ENCODE measurements around the gene C9orf43. TPM values are rescaled to one million over a fixed set of nuclear protein-coding genes. Genes with fewer than 3 reads are reported as not detected.
A peak's percentile ranks its signal among the peaks of the same experiment; 100 is the strongest.

C9orf43 gene
- total and polyA plus RNA-seq, 12 donors, result 0.65 to 5.1 (median 1.8) TPM

- Histone ChIP-seq H3K4me1 (replicated peaks in 1 of 2) (peaks cover 0 to 5% of the 10 kb centered on the region in 2 donors), H3K9me3 (replicated peaks in 1 of 3) (no peaks in the 10 kb centered on the region), H3K27me3 (no peaks in the 10 kb centered on the region), H3K36me3 (replicated peaks in 1 of 2) (no peaks in the 10 kb centered on the region), H3K4me3 (no peak overlapping the region), H3K27ac (peak overlapping the region in 1 of 5 donors; percentile 21)
- intact Hi-C loops (cut with DNase I), result no loop called here
- WGBS, 4 donors, result 59 to 67% (median 61%) methylated on average over 3 of the region's 3 CpGs
- TF ChIP-seq POLR2A (IDR thresholded peaks at IDR 0.05) (no peak), CTCF (IDR thresholded peaks at IDR 0.05) (no peak)
- no peak for DNase-seq
Observed at GRCh38 chr9:113416149-113416721, 5.7 kb downstream of the C9orf43 start.

GRCh38 chr9:113417370-113417769 lies 6.8 kb downstream of the C9orf43 start:
- 79 to 86% (median 85%) methylated on average over 4 of the region's 4 CpGs for WGBS, 4 donors
- Histone ChIP-seq H3K9me3 (replicated peaks in 1 of 3) (no peaks in the 10 kb centered on the region), H3K4me1 (replicated peaks in 1 of 2) (no peaks in the 10 kb centered on the region), H3K4me3 (no peak overlapping the region), H3K36me3 (replicated peaks in 1 of 2) (no peaks in the 10 kb centered on the region), H3K27ac (no peak overlapping the region), H3K27me3 (no peaks in the 10 kb centered on the region)
- intact Hi-C loops (cut with DNase I), result no loop called here
- DNase-seq, result no peak
- TF ChIP-seq CTCF (IDR thresholded peaks at IDR 0.05) (no peak), POLR2A (IDR thresholded peaks at IDR 0.05) (no peak)

- TF ChIP-seq POLR2A (IDR thresholded peaks at IDR 0.05), result no peak
- H3K27ac ChIP-seq, result no peak overlapping the region
- 75 to 92% (median 82%) methylated on average over 3 of the region's 3 CpGs for WGBS, 4 donors
- no peak for DNase-seq
- H3K4me1 ChIP-seq (replicated peaks in 1 of 2), result no peaks in the 10 kb centered on the region
- intact Hi-C loops (cut with DNase I), result no loop called here
- H3K9me3 ChIP-seq (replicated peaks in 1 of 3), result no peaks in the 10 kb centered on the region
- no peaks in the 10 kb centered on the region for H3K27me3 ChIP-seq
- no peaks in the 10 kb centered on the region for H3K36me3 ChIP-seq (replicated peaks in 1 of 2)
- H3K4me3 ChIP-seq, result no peak overlapping the region
Observed at GRCh38 chr9:113421726-113422125, 11.2 kb downstream of the C9orf43 start.

GRCh38 chr9:113425072-113425471 lies 14.5 kb downstream of the C9orf43 start:
- intact Hi-C loops (cut with DNase I), result no loop called here
- WGBS, 4 donors, result 49 to 67% (median 58%) methylated on average over 2 of the region's 2 CpGs
- TF ChIP-seq POLR2A (IDR thresholded peaks at IDR 0.05) (no peak), CTCF (IDR thresholded peaks at IDR 0.05) (no peak)

GRCh38 chr9:113426701-113427100 lies 16.2 kb downstream of the C9orf43 start:
- Histone ChIP-seq H3K27me3 (no peaks in the 10 kb centered on the region), H3K9me3 (replicated peaks in 1 of 3) (no peaks in the 10 kb centered on the region), H3K27ac (no peak overlapping the region), H3K36me3 (replicated peaks in 1 of 2) (no peaks in the 10 kb centered on the region), H3K4me3 (no peak overlapping the region), H3K4me1 (replicated peaks in 1 of 2) (no peaks in the 10 kb centered on the region)
- DNase-seq, result no peak
- WGBS, 4 donors, result 44 to 80% (median 71%) methylated on average over 1 of the region's 1 CpG
- no peak for TF ChIP-seq POLR2A (IDR thresholded peaks at IDR 0.05)
- TF ChIP-seq CTCF (IDR thresholded peaks at IDR 0.05), result no peak
- intact Hi-C loops (cut with DNase I), result no loop called here

More at GRCh38 chr9:113425072-113425471, 14.5 kb downstream of the C9orf43 start:
- Histone ChIP-seq H3K27ac (no peak overlapping the region), H3K4me1 (replicated peaks in 1 of 2) (no peaks in the 10 kb centered on the region), H3K4me3 (no peak overlapping the region), H3K9me3 (replicated peaks in 1 of 3) (no peaks in the 10 kb centered on the region), H3K27me3 (no peaks in the 10 kb centered on the region), H3K36me3 (replicated peaks in 1 of 2) (no peaks in the 10 kb centered on the region)
- DNase-seq, result no peak
